Duodenal mucosa (tissue), 2 donors: ENCODE data around the gene USP46.

Experiments
- H3K27ac ChIP-seq: one replicate; pipeline ENCODE4 v1.7.0; 2013; ENCODE audit warnings: low read depth, low read length
- H3K27me3 ChIP-seq, 2 donors: one replicate each; pipeline ENCODE4 v1.7.0; 2013; ENCODE audit warnings: low read length in 2 of 2, control low read depth in 1 of 2; ENCODE audit not compliant: insufficient read depth in 2 of 2, control insufficient read depth in 1 of 2
- H3K36me3 ChIP-seq, 2 donors: one replicate each; pipeline ENCODE4 v1.7.0; 2013; ENCODE audit warnings: low read length in 2 of 2, control low read depth in 1 of 2; ENCODE audit not compliant: insufficient read depth in 2 of 2, control insufficient read depth in 1 of 2
- H3K4me1 ChIP-seq, 2 donors: one replicate each; pipeline ENCODE4 v1.7.0; 2013; ENCODE audit warnings: low read length in 2 of 2, control low read depth in 1 of 2; ENCODE audit not compliant: insufficient read depth in 2 of 2, control insufficient read depth in 1 of 2
- H3K4me3 ChIP-seq, 2 donors: one replicate each; pipeline ENCODE4 v1.7.0; 2013; ENCODE audit warnings: low read length in 2 of 2, low read depth in 1 of 2
- H3K9ac ChIP-seq, 2 donors: one replicate each; pipeline ENCODE4 v1.7.0; 2013; ENCODE audit warnings: low read length in 2 of 2, low read depth in 1 of 2
- H3K9me3 ChIP-seq, 2 donors: one replicate each; pipeline ENCODE4 v1.7.0; 2013; ENCODE audit warnings: low read length in 2 of 2, control low read depth in 1 of 2; ENCODE audit not compliant: control insufficient read depth in 1 of 2

The USP46 gene

GRCh38 chr4:52579602-52580272 lies 79.4 kb downstream of the USP46 start:
- Histone ChIP-seq H3K36me3 (no peaks in the 10 kb centered on the region), H3K27ac (no peak overlapping the region), H3K4me3 (no peak overlapping the region), H3K4me1 (no peaks in the 10 kb centered on the region), H3K27me3 (no peaks in the 10 kb centered on the region), H3K9me3 (no peaks in the 10 kb centered on the region), H3K9ac (no peak overlapping the region)

GRCh38 chr4:52578951-52579350 lies 80.2 kb downstream of the USP46 start:
- H3K9ac ChIP-seq = no peak overlapping the region
- H3K27ac ChIP-seq = no peak overlapping the region
- no peaks in the 10 kb centered on the region for H3K9me3 ChIP-seq
- no peak overlapping the region for H3K4me3 ChIP-seq
- H3K27me3 ChIP-seq = no peaks in the 10 kb centered on the region
- H3K36me3 ChIP-seq = no peaks in the 10 kb centered on the region
- no peaks in the 10 kb centered on the region for H3K4me1 ChIP-seq

DNA sequence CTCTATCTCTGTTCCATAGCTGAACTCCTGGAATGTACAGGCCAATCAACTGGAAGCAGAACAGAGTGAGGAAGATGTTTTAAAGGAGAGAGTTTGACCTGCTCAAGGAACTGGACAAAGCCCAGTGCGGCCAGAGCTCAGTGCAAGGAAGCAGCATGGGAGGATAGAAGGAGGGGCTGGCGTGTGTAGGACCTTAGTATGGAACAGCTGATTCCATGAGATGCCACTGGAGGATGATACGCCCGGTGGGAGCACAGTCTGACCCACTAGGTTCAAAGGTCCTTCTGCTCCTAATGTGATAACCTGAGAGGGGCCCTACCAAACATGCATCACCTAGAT lies 81.5 kb downstream of the USP46 start:
- H3K27ac ChIP-seq = no peak overlapping the region
- no peak overlapping the region for H3K4me3 ChIP-seq
- no peak overlapping the region for H3K9ac ChIP-seq
- H3K27me3 ChIP-seq = no peaks in the 10 kb centered on the region
- H3K4me1 ChIP-seq = no peaks in the 10 kb centered on the region
- H3K36me3 ChIP-seq = no peaks in the 10 kb centered on the region
- no peaks in the 10 kb centered on the region for H3K9me3 ChIP-seq

DNA sequence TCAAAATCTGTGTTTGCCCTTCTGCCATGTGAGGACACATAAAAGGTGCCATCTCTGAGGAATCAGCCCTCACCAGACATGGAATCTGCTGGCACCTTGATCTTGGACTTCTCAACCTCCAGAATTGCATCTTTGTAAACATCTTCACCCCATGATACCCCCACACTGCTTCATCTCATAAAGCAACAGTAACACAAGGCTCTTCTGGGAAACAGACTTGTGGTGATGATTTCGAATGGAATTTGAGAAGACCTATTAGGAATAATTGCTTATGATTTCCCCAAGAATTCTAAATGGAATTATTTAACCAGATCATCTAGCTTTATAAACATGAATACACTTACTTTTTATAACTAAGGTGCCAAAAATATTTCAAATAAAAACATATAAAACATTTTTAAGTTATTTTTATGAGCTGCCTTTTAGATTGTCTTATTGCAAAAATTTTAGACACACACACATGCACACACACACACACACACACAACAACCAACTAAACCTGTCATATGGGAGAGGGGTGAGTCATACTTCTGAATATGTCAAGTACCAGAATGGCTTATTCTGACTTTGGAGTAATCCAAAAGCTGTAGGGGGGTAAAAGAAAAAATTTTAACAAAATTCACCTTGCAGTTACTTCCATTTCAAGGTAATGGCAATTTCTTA lies 82.0 kb downstream of the USP46 start:
- Histone ChIP-seq H3K4me3 (no peak overlapping the region), H3K9ac (no peak overlapping the region), H3K36me3 (no peaks in the 10 kb centered on the region), H3K27ac (no peak overlapping the region), H3K27me3 (no peaks in the 10 kb centered on the region), H3K9me3 (no peaks in the 10 kb centered on the region), H3K4me1 (no peaks in the 10 kb centered on the region)

- Histone ChIP-seq H3K36me3 (no peaks in the 10 kb centered on the region), H3K4me1 (no peaks in the 10 kb centered on the region), H3K9ac (no peak overlapping the region), H3K4me3 (no peak overlapping the region), H3K27ac (no peak overlapping the region), H3K27me3 (no peaks in the 10 kb centered on the region), H3K9me3 (no peaks in the 10 kb centered on the region)
These were observed 82.8 kb downstream of the USP46 start for GRCh38 chr4:52576326-52576725.

DNA sequence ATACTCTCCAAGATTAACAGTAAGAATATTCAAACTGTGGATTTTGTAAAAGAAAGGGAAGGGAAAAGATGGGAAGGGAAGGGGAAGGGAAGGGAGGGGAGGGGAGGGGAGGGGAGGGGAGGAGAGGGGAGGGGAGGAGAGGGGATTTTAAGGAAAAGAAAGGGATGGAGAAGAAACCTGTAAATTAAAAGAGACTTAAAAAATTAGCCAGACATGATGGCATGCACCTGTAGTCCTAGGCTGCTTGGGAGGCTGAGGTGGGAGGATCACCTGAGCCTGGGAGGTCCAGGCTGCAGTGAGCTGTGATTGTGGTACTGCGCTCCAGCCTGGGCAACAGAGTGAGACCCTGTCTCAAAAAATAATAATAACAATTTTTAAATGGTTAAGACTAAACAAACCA lies 83.7 kb downstream of the USP46 start:
- no peak overlapping the region for H3K9ac ChIP-seq

GRCh38 chr4:52574036-52574435 lies 85.1 kb downstream of the USP46 start:
- Histone ChIP-seq H3K36me3 (no peaks in the 10 kb centered on the region), H3K9ac (no peak overlapping the region), H3K27me3 (no peaks in the 10 kb centered on the region), H3K27ac (no peak overlapping the region), H3K9me3 (no peaks in the 10 kb centered on the region), H3K4me1 (no peaks in the 10 kb centered on the region), H3K4me3 (no peak overlapping the region)

More for the DNA sequence above, 83.7 kb downstream of the USP46 start:
- no peaks in the 10 kb centered on the region for H3K9me3 ChIP-seq
- no peak overlapping the region for H3K4me3 ChIP-seq
- H3K4me1 ChIP-seq = no peaks in the 10 kb centered on the region
- no peak overlapping the region for H3K27ac ChIP-seq
- H3K27me3 ChIP-seq = no peaks in the 10 kb centered on the region
- no peaks in the 10 kb centered on the region for H3K36me3 ChIP-seq

GRCh38 chr4:52573551-52573950 lies 85.5 kb downstream of the USP46 start:
- Histone ChIP-seq H3K4me1 (no peaks in the 10 kb centered on the region), H3K9me3 (no peaks in the 10 kb centered on the region), H3K4me3 (no peak overlapping the region), H3K9ac (no peak overlapping the region), H3K27me3 (no peaks in the 10 kb centered on the region), H3K36me3 (no peaks in the 10 kb centered on the region), H3K27ac (no peak overlapping the region)

DNA sequence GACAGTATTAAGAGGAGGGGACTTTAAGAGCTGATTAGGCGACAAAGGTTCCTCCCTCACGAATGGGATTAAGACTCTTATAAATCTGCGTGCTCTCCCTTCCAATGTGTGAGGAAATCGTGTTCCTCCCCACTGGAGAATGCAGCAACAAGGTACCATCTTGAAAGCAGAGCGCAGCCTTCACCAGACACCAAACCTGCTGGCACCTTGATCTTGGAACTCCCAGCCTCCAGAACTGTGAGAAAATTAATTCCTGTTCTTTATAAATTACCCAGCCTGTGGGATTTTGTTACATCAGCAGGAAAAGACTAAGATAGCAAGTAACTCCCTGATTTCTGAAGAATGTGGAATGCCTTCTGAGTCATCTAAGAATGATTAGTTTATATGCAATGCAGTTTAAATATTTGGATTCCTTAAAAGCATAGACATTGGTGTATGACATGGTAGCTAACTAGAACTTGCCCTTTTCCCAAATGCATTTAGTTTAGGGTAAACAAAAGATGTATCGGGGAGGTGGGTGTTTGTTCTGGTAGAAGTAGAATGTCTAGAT lies 86.1 kb downstream of the USP46 start:
- Histone ChIP-seq H3K4me1 (no peaks in the 10 kb centered on the region), H3K27ac (no peak overlapping the region)

GRCh38 chr4:52568351-52568750 lies 90.8 kb downstream of the USP46 start:
- Histone ChIP-seq H3K9ac (no peak overlapping the region), H3K4me1 (no peaks in the 10 kb centered on the region), H3K36me3 (no peaks in the 10 kb centered on the region), H3K9me3 (no peaks in the 10 kb centered on the region), H3K27ac (no peak overlapping the region), H3K4me3 (no peak overlapping the region), H3K27me3 (no peaks in the 10 kb centered on the region)

More for the DNA sequence above, 86.1 kb downstream of the USP46 start:
- no peaks in the 10 kb centered on the region for H3K27me3 ChIP-seq
- H3K4me3 ChIP-seq = no peak overlapping the region
- H3K9ac ChIP-seq = no peak overlapping the region
- H3K36me3 ChIP-seq = no peaks in the 10 kb centered on the region
- H3K9me3 ChIP-seq = no peaks in the 10 kb centered on the region
